GM21381 (cell line): Measurements from ENCODE around the gene INO80D.
"Not testable (repeated sequence)": the region's sequence is repeated elsewhere in the genome, so short reads cannot be mapped to it uniquely, and the experiment has no call there.

Source experiments
- ATAC-seq: cut with Tn5 transposase; IDR thresholded peaks from one replicate; pipeline ENCODE4 v1.9.1; 2021; ENCODE audit warnings: mild to moderate bottlenecking, moderate library complexity; ENCODE audit not compliant: unreplicated experiment

The INO80D gene

GRCh38 chr2:205986334-205986733 is 99.6 kb downstream of the INO80D start:
- ATAC-seq, result not testable (repeated sequence)

DNA sequence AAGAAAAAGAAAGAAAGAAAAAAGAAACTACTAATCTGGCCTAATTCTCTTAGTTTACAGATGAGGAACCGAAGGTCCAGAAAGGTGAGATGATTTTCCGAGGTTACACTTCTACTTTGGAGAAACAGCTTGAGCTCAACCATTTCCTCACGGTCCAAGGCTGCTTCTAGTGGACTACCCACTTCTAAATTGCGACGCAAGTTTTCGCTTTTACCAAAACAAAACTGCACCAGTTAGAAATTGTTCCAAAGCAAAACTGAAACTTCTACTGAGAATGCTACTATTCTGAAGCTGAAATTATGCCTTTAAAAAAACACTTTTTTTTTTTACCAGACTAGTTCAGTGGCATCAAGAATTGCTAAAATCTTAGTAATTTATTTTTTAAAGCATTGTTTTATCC is 101.6 kb downstream of the INO80D start:
- ATAC-seq, result peak; percentile 71

DNA sequence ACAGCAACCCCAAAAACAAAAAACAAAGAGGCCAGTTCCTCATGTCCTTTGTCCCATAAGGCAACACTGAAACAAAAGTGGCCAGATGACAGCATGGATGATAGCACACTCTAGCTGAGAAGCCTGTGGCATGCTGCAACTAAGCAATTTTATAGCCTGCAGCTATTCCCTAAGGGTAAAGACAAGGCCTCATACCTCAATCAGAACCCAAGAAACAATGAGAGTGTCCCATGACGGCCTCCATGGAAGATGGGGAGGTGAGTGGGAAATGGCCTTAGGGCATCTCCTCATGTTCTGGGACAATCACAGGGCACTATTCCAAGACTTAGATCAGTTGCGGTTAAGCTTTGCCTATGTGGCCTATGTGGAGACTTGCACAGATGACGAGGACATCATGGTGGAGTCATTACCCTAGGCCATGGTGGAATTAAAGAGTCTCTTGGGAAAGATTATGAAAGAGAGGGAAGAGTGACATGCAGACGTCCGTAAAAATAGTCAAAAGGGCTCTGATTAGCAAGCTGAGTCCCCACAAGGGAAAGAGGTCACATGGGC is 103.1 kb downstream of the INO80D start:
- no peak for ATAC-seq

- not testable (repeated sequence) for ATAC-seq
Measured at GRCh38 chr2:205978728-205979127, 107.2 kb downstream of the INO80D start.

- not testable (repeated sequence) for ATAC-seq
Measured at GRCh38 chr2:205977699-205978098, 108.3 kb downstream of the INO80D start.

GRCh38 chr2:205976934-205977659 is 108.9 kb downstream of the INO80D start:
- not testable (repeated sequence) for ATAC-seq

DNA sequence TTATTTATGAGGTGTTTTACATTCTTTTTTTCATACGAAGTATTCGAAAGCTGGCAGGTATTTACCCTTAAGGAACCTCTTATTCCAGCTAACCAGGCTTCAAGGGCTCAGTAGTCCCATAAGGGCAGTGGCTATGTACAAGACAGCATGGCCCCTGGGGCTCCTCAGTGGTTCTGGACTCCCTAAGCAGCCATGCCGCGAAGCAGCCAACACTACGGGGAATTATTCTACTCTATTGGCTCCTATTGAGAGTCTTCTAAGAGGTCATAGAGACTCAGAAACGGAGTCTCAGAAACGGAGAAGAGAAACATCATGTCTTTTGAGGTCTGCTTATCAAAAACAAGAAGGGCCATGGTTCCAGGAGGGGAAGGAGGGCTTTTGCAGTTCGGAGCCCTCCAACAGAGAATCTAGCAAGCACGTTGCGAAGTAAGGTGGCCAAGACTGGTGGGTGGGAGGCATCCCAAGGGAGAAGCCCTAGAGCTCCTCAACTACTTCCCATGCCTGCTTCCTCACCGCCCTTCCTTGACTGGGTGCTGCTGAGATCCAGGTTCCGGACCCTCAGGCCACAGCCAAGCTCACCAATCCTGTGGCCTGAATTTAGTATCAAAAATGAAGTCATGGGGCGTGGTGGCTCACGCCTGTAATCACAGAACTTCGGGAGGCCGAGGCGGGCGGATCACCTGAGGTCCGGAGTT is 109.7 kb downstream of the INO80D start:
- ATAC-seq, result no peak

DNA sequence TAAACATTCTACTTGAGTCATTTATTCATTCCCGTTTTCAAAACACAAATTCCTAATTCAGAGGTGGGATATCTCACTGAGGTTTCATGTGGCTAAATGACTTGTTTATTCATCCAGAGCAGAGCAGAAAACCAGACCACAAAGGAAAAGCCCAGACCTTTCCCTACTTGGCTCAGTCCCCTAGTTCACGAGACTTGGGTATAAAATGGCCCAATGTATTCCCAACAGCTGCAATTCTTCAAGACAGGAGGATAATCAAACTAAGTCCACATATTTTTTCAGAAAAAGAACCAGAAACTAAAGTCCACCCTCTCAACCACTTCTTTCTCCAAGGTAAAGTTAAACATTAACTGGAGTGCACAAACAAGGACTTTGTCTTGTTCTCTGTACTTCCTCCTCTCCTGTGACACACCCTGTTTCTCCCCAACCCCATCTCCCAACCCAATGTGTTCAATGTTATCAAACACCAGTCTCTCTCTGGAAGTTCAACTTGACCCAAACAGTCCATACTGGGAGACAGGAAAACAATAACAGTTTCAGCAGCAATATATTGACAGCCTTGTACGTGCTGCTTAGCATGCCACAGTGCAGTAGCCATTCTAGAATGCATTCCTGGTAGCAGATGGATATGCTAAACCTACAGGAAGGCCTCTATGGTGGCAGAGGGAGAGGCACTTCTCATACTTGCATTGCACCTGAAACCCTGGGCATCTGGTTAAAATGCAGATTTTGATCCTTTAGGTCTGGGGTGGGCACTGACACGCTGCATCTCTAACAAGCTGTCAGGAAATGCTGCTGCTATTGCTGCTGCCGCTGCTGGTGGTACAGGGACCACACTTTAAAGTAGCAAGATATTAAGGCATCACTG is 110.7 kb downstream of the INO80D start:
- peak; percentile 83 for ATAC-seq

- ATAC-seq, result no peak
Measured at GRCh38 chr2:205972113-205972512, 113.9 kb downstream of the INO80D start.

GRCh38 chr2:205970348-205970747 is 115.6 kb downstream of the INO80D start:
- no peak for ATAC-seq

- ATAC-seq, result no peak
Measured at GRCh38 chr2:205969584-205969983, 116.4 kb downstream of the INO80D start.

GRCh38 chr2:205967391-205968075 is 118.4 kb downstream of the INO80D start:
- no peak for ATAC-seq

- ATAC-seq, result no peak
Measured at GRCh38 chr2:205965707-205966106, 120.3 kb downstream of the INO80D start.

GRCh38 chr2:205964111-205964761 is 121.7 kb downstream of the INO80D start:
- ATAC-seq, result no peak

DNA sequence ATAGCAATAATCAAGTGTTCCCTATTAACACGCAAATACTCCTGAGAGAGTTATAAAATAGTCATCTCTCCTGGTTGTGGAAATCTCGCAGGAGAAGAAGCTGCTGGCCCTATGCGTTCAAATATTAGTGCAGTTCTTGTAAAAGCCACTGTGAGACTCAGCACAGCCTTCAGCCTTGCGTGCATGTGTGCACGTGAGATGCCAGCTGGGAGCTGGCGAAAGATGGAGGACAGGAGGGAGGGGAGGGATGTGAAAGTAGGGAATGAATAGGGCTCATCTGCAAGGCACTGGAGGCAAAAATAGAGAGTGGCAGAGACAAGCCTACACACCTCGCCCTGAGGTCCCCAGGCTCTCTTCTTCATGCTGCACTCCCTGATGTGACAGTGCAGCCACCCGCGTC is 126.5 kb downstream of the INO80D start:
- ATAC-seq, result no peak

DNA sequence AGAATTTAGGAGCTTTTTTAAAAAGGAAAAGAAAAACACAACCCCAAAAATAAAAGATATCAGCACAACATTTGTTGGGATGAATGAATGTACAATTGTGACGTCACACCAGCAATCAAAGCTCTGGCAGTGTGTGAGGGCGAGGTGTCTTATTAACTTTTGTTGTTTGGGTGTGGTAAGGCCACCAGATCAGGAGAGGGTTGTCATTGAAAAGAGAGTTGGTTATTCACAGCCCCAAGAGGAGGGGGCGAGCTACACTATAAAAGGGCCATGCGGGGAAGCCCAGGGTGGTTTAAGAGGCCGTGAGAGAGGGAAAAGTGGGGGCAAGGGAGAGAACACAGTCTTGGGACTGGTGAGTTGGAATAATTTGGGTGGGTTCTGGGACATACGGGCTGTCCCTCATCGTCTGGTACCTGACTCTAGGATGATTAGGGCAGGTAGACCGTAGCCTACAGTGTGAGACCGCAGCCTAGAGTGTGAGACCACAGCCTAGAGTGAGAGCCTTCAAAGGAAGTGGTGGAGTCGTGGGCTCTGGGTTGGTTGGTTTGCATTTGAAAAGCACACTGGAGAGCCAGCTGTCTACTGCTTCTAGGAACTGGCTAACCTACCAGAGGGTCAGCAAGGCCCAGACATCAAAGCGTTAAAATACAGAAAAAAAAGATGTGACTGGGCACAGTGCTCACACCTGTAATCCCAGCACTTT is 128.4 kb downstream of the INO80D start:
- no peak for ATAC-seq

GRCh38 chr2:205954707-205955106 is 131.3 kb downstream of the INO80D start:
- no peak for ATAC-seq

- ATAC-seq, result no peak
Measured at GRCh38 chr2:205952282-205952681, 133.7 kb downstream of the INO80D start.

DNA sequence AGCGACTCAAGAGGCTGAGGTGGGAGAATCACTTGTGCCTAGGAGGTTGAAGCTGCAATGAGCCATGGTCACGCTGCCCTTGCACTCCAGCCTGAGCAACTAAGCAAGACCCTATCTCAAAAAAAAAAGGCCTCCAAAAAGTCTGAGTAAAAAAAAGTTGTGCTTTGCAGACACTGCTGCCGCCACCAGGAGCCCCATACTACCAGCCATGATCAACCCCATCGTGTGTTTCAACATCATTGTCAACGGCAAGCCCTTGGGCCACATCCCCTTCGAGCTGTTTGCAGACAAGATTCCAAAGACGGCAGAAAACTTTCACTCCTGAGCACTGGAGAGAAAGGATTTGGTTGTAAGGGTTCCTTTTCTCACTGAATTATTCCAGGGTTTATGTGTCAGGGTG is 137.1 kb downstream of the INO80D start:
- no peak for ATAC-seq

- ATAC-seq, result no peak
Measured at GRCh38 chr2:205948496-205948837, 137.5 kb downstream of the INO80D start.
